K562 (cell line): Measurements from ENCODE around the gene PCDHB16. TPM values are rescaled to one million over a fixed set of nuclear protein-coding genes. Genes with fewer than 3 reads are reported as not detected.
A peak's percentile ranks its signal among the peaks of the same experiment; 100 is the strongest.
"Not testable (repeated sequence)": the region's sequence is repeated elsewhere in the genome, so short reads cannot be mapped to it uniquely, and the experiment has no call there.

ENCODE experiments used
- ATAC-seq: fragments of 200-7000 bp; cut with Tn5 transposase; 3 replicates; pipeline ENCODE4 v1.9.1; 2020; ENCODE audit warnings: moderate library complexity
- BruUV-seq: library from RNA; stranded (reverse); fragments of 400-500 nt; replicated peaks from 2 replicates; lab custom pipeline; 2021; lab: Mats Ljungman, UMichigan
- CTCF ChIA-PET: fragments of 300-600 bp; formaldehyde crosslinking; extraction: SDS; loops from one replicate; lab custom pipeline; 2021; ENCODE audit warnings: low intra/inter-chr PET ratio; lab: Yijun Ruan, JAX
- POLR2A ChIA-PET: fragments of 300-600, 350-650 bp; sonication (Branson Sonifier 250); formaldehyde crosslinking; extraction: SDS; loops from one replicate; lab custom pipeline; 2021; ENCODE audit warnings: antibody characterized with exemption, inconsistent platforms; lab: Yijun Ruan, JAX
- DNase-seq, 4 experiments: peaks; one replicate each; pipeline versions ENCODE4 v3.0.0 to v3.0.0-alpha.2; 2011 to 2018; ENCODE audit warnings: low spot score in 3 of 4, mixed read lengths in 3 of 4; ENCODE audit errors: extremely low read depth in 1 of 4
- FAIRE-seq: peaks from 2 replicates; lab custom pipeline; 2011; peaks lifted over from hg19 to GRCh38; lab: Jason Lieb, UNC
- H2AFZ ChIP-seq: 2 replicates; pipeline ENCODE4 v1.6.0; 2011; ENCODE audit warnings: low read depth, low read length, control low read depth, inconsistent platforms
- H3K27ac ChIP-seq: fragments of 200-600 bp; 3 replicates; pipeline ENCODE4 v1.8.0; 2011; ENCODE audit warnings: low read depth, mild to moderate bottlenecking, control low read depth, inconsistent platforms, low read length, moderate library complexity, mixed read lengths; ENCODE audit errors: extremely low read depth
- H3K27me3 ChIP-seq, 2 experiments: fragments of 300-600 bp in 1 of 2; 2 replicates in 1 of 2; 3 replicates in 1 of 2; pipeline versions ENCODE4 v1.6.0 to v1.8.0; 2011; ENCODE audit warnings: inconsistent platforms in 2 of 2, low read length in 2 of 2, mild to moderate bottlenecking in 1 of 2, mixed read lengths in 1 of 2, moderate library complexity in 1 of 2; ENCODE audit not compliant: control insufficient read depth in 2 of 2, insufficient read depth in 2 of 2
- H3K36me3 ChIP-seq: fragments of 300-600 bp; 3 replicates; pipeline ENCODE4 v1.8.0; 2011; ENCODE audit warnings: mild to moderate bottlenecking, low read length, inconsistent platforms; ENCODE audit not compliant: control insufficient read depth, insufficient read depth
- H3K4me1 ChIP-seq, 2 experiments: fragments of 200-600 bp in 1 of 2; replicated peaks in 1 of 2; 2 replicates in 1 of 2; 3 replicates in 1 of 2; pipeline versions ENCODE4 v1.5.1 to v1.8.0; 2011; ENCODE audit warnings: inconsistent platforms in 2 of 2, low read length in 2 of 2, mild to moderate bottlenecking in 1 of 2, mixed read lengths in 1 of 2, moderate library complexity in 1 of 2; ENCODE audit not compliant: control insufficient read depth in 2 of 2, insufficient read depth in 2 of 2
- H3K4me2 ChIP-seq: 2 replicates; pipeline ENCODE4 v1.6.1; 2011; ENCODE audit warnings: low read length, control low read depth, inconsistent platforms, mixed read lengths; ENCODE audit not compliant: insufficient read depth
- H3K4me3 ChIP-seq: fragments of 200-600 bp; sonication (generic), shearing (Covaris generic); 2 replicates; pipeline ENCODE4 v1.5.1; 2016; ENCODE audit warnings: control low read depth, inconsistent platforms
- H3K79me2 ChIP-seq: fragments of 200-600 bp; 3 replicates; pipeline ENCODE4 v1.8.0; 2011; ENCODE audit warnings: low read length, inconsistent platforms; ENCODE audit not compliant: control insufficient read depth, insufficient read depth
- H3K9ac ChIP-seq, 2 experiments: 2 replicates each; pipeline versions ENCODE4 v1.6.0 to v1.6.1; 2011; ENCODE audit warnings: low read depth in 2 of 2, low read length in 2 of 2, control low read depth in 1 of 2, inconsistent platforms in 1 of 2, mild to moderate bottlenecking in 1 of 2, mixed read lengths in 1 of 2; ENCODE audit not compliant: insufficient read depth in 1 of 2
- H3K9me1 ChIP-seq: one replicate; pipeline ENCODE4 v1.6.0; 2011; ENCODE audit warnings: inconsistent platforms, mild to moderate bottlenecking, low read length, moderate library complexity; ENCODE audit not compliant: control insufficient read depth, insufficient read depth
- H3K9me3 ChIP-seq: replicated peaks from 2 replicates; pipeline ENCODE4 v1.5.1; 2011; ENCODE audit warnings: low read depth, low read length, inconsistent platforms; ENCODE audit not compliant: control insufficient read depth, insufficient read depth
- H4K20me1 ChIP-seq: replicated peaks from 2 replicates; pipeline ENCODE4 v1.6.1; 2011; ENCODE audit warnings: low read length, inconsistent platforms, mixed read lengths; ENCODE audit not compliant: control insufficient read depth, insufficient read depth
- CTCF ChIP-seq, 3 experiments: IDR thresholded peaks in 2 of 3; conservative IDR thresholded peaks in 1 of 3; 2 replicates each; pipeline ENCODE4 v1.5.1; 2011 to 2012; ENCODE audit warnings: low read length in 3 of 3, mild to moderate bottlenecking in 3 of 3, control low read depth in 2 of 3, improper control_type of control experiment in 1 of 3, inconsistent platforms in 1 of 3, low read depth in 1 of 3, mixed read lengths in 1 of 3, moderate library complexity in 1 of 3; ENCODE audit not compliant: insufficient read depth in 2 of 3
- RAD21 ChIP-seq, 2 experiments: fragments of 250-450 bp in 1 of 2; fragments of 450-650 bp in 1 of 2; sonication (Bioruptor Pico) in 1 of 2; formaldehyde crosslinking in 1 of 2; IDR thresholded peaks in 1 of 2; conservative IDR thresholded peaks in 1 of 2; 2 replicates each; pipeline versions ENCODE4 v1.4.0 to v1.8.0; 2020 to 2022; ENCODE audit warnings: mild to moderate bottlenecking in 2 of 2, moderate library complexity in 1 of 2
- WGBS: fragments of 100-300 bp; shearing (Covaris generic); methylation state at CpG from one replicate; pipeline ENCODE4 v1.1.6; 2016; ENCODE audit warnings: low coverage, mixed read lengths; ENCODE audit not compliant: insufficient coverage; ENCODE audit errors: missing lambda C conversion rate; 5-methylcytosine and 5-hydroxymethylcytosine counted together
- in situ Hi-C: fragments of 300-500 bp; cut with MboI; formaldehyde crosslinking; loops from 4 replicates; pipeline ENCODE4 v1.15.0; 2018; ENCODE audit warnings: inconsistent platforms, mixed read lengths
- intact Hi-C: fragments of 100-400 bp; cut with micrococcal nuclease; formaldehyde crosslinking; loops from 2 replicates; pipeline ENCODE4 v1.14.2; 2022
- polyA plus RNA-seq, 8 experiments: library from polyadenylated mRNA; depleted of rRNA in 4 of 8; stranded (reverse) in 5 of 8; unstranded in 3 of 8; fragments of >200 nt; fragmentation: Nextera tagmentation in 2 of 8; fragmentation: Illumina TruSeq in 1 of 8; extraction: Ambion mirVana in 2 of 8; extraction: Trizol in 1 of 8; gene quantifications; 2 replicates each; pipeline versions ENCODE4 v1.2.1 to v1.2.3, GENCODE V29; 2011 to 2014; ENCODE audit warnings: inconsistent platforms in 1 of 8, missing spikeins in 1 of 8
- total RNA-seq, 7 experiments: library from RNA; depleted of rRNA in 6 of 7; stranded (reverse); fragments of >200 nt in 6 of 7; fragmentation: Illumina TruSeq in 2 of 7; extraction: Trizol in 2 of 7; gene quantifications; 2 replicates each; pipeline versions ENCODE4 v1.2.1 to v1.2.3, GENCODE V29; 2011 to 2021; ENCODE audit warnings: low replicate concordance in 1 of 7

PCDHB16 gene
- total and polyA plus RNA-seq, 9 of the 15 experiments (the other 6 are each of a cell fraction or from before 2014, with no cell fraction given): not detected

GRCh38 chr5:141177577-141178191 is 4.5 kb upstream of the PCDHB16 start, which contains the start of gene PCDHB8:
Gene PCDHB8 (plus strand): TSS chr5:141177790. CDS start chr5:141178035, 245 bp downstream.
- H3K36me3 ChIP-seq, H4K20me1 ChIP-seq, H3K79me2 ChIP-seq, in situ Hi-C loops, POLR2A ChIA-PET, H3K4me1 ChIP-seq, CTCF ChIA-PET, BruUV-seq, H3K4me2 ChIP-seq, H3K27ac ChIP-seq, intact Hi-C loops, H2AFZ ChIP-seq, H3K9ac ChIP-seq, H3K9me1 ChIP-seq, H3K9me3 ChIP-seq, H3K4me3 ChIP-seq: not testable (repeated sequence)
- FAIRE-seq (peak; percentile 84), DNase-seq (peak in 2 of 4 experiments; percentile 6 to 15), ATAC-seq (peak; percentile 86)
- H3K27me3 ChIP-seq: peaks cover 8 to 19% of the 10 kb centered on the region in 2 experiments; a peak in 3 of 5 replicates
- TF ChIP-seq RAD21 (CRISPR knock-in tag; conservative IDR thresholded peaks at IDR 0.05 in 1 of 2, IDR thresholded peaks at IDR 0.05 in 1 of 2) (0 out of 4 replicates have a peak, but pooled peaks of 1 of the 2 experiments have one; percentile 7), CTCF (IDR thresholded peaks at IDR 0.05 in 2 of 3, conservative IDR thresholded peaks at IDR 0.05 in 1 of 3; ENCODE audit: insufficient read depth in 2 of 3, low read depth in 1 of 3, low read length in 3 of 3) (peak in 1 of 3 experiments; percentile 21; a peak in 2 of 6 replicates)
- WGBS: under 1% methylated on average over 12 of the region's 18 CpGs

GRCh38 chr5:141179371-141179770 is 2.8 kb upstream of the PCDHB16 start:
- H3K4me1 ChIP-seq, BruUV-seq, H3K4me2 ChIP-seq, H3K27ac ChIP-seq, H3K36me3 ChIP-seq, H3K79me2 ChIP-seq, FAIRE-seq, H3K9me1 ChIP-seq, H3K9ac ChIP-seq, H3K4me3 ChIP-seq, H4K20me1 ChIP-seq, POLR2A ChIA-PET, DNase-seq, H2AFZ ChIP-seq, H3K9me3 ChIP-seq, intact Hi-C loops, CTCF ChIA-PET, ATAC-seq, in situ Hi-C loops: not testable (repeated sequence)
- H3K27me3 ChIP-seq: peaks cover 8 to 19% of the 10 kb centered on the region in 2 experiments; a peak in 3 of 5 replicates
- 8% methylated on average over 23 of the region's 39 CpGs for WGBS

GRCh38 chr5:141179876-141180275 is 2.3 kb upstream of the PCDHB16 start:
- H3K36me3 ChIP-seq, H3K4me1 ChIP-seq, H3K9me1 ChIP-seq, H2AFZ ChIP-seq, H3K79me2 ChIP-seq, H3K4me2 ChIP-seq, H4K20me1 ChIP-seq, H3K9ac ChIP-seq, CTCF ChIA-PET, ATAC-seq, H3K4me3 ChIP-seq, intact Hi-C loops, DNase-seq, FAIRE-seq, H3K9me3 ChIP-seq, POLR2A ChIA-PET, in situ Hi-C loops, BruUV-seq, H3K27ac ChIP-seq: not testable (repeated sequence)
- H3K27me3 ChIP-seq: peaks cover 8 to 15% of the 10 kb centered on the region in 2 experiments; a peak in 3 of 5 replicates
- 4% methylated on average over 15 of the region's 32 CpGs for WGBS
